SU-DHL-6 (cell line): Measurements from ENCODE around the gene ADAMTS14.

Experiments
- H2AFZ ChIP-seq: fragments of 200-600 bp; sonication (generic); 2 replicates; pipeline ENCODE4 v1.6.1; 2014; ENCODE audit warnings: low read depth, mild to moderate bottlenecking, moderate library complexity, mixed read lengths, antibody characterized with exemption, low read length; ENCODE audit not compliant: severe bottlenecking
- H3F3A ChIP-seq: fragments of 200-600 bp; shearing (Covaris generic); 2 replicates; pipeline ENCODE4 v1.6.0; 2016; ENCODE audit warnings: antibody characterized with exemption, mild to moderate bottlenecking; ENCODE audit not compliant: insufficient read depth
- H3K27ac ChIP-seq: fragments of 200-600 bp; sonication (generic); 2 replicates; pipeline ENCODE4 v1.5.1; 2016; ENCODE audit warnings: low read depth, mild to moderate bottlenecking, low read length, moderate library complexity, mixed read lengths
- H3K27me3 ChIP-seq: fragments of 200-600 bp; sonication (generic), shearing (Covaris generic); 2 replicates; pipeline ENCODE4 v1.6.0; 2014; ENCODE audit warnings: mild to moderate bottlenecking, low read length
- H3K36me3 ChIP-seq: fragments of 200-600 bp; sonication (generic); 2 replicates; pipeline ENCODE4 v1.6.1; 2014; ENCODE audit warnings: mild to moderate bottlenecking, low read length, mixed read lengths
- H3K4me2 ChIP-seq: fragments of 300-600, 200-600 bp; shearing (Covaris generic), sonication (generic); 2 replicates; pipeline ENCODE4 v1.6.0; 2014; ENCODE audit warnings: low read length, low read depth, mild to moderate bottlenecking; ENCODE audit not compliant: poor library complexity, severe bottlenecking
- H3K4me3 ChIP-seq: fragments of 200-600 bp; sonication (generic); 2 replicates; pipeline ENCODE4 v1.5.1; 2014; ENCODE audit warnings: antibody characterized with exemption, low read length, mild to moderate bottlenecking, mixed read lengths; ENCODE audit not compliant: insufficient read depth, poor library complexity, severe bottlenecking
- H3K79me2 ChIP-seq: fragments of 200-600 bp; sonication (generic); 2 replicates; pipeline ENCODE4 v1.6.1; 2014; ENCODE audit warnings: mild to moderate bottlenecking, low read length, moderate library complexity; ENCODE audit not compliant: insufficient read depth
- H3K9ac ChIP-seq: fragments of 200-600 bp; sonication (generic); 2 replicates; pipeline ENCODE4 v1.7.0; 2014; ENCODE audit warnings: mild to moderate bottlenecking, low read length
- H3K9me2 ChIP-seq: fragments of 200-600 bp; sonication (generic); replicated peaks from 2 replicates; pipeline ENCODE4 v1.6.1; 2014; ENCODE audit warnings: low read length; ENCODE audit not compliant: insufficient read depth
- H3K9me3 ChIP-seq: fragments of 200-600 bp; sonication (generic); 2 replicates; pipeline ENCODE4 v1.6.1; 2014; ENCODE audit warnings: low read length, mixed read lengths; ENCODE audit not compliant: insufficient read depth
- H4K20me1 ChIP-seq: fragments of 200-600 bp; sonication (generic); 2 replicates; pipeline ENCODE4 v1.6.1; 2014; ENCODE audit warnings: low read depth, mild to moderate bottlenecking, antibody characterized with exemption, low read length, moderate library complexity, mixed read lengths
- EZH2phosphoT487 ChIP-seq: fragments of 200-600 bp; sonication (generic), shearing (Covaris generic); conservative IDR thresholded peaks from 2 replicates; pipeline ENCODE4 v1.6.1; 2018; ENCODE audit warnings: mild to moderate bottlenecking, antibody characterized with exemption, low read length, moderate library complexity, mixed read lengths
- TF ChIP-seq, protein P1 (sequence below): fragments of 200-600 bp; sonication (generic); IDR thresholded peaks from one replicate; pipeline ENCODE4 v1.5.1; 2017; ENCODE audit warnings: antibody characterized with exemption, mild to moderate bottlenecking, low read length, moderate library complexity; ENCODE audit not compliant: insufficient read depth, poor library complexity, severe bottlenecking

ADAMTS14 gene

GRCh38 chr10:70758757-70759514, 86.6 kb downstream of the ADAMTS14 start:
- TF ChIP-seq, protein P1, sequence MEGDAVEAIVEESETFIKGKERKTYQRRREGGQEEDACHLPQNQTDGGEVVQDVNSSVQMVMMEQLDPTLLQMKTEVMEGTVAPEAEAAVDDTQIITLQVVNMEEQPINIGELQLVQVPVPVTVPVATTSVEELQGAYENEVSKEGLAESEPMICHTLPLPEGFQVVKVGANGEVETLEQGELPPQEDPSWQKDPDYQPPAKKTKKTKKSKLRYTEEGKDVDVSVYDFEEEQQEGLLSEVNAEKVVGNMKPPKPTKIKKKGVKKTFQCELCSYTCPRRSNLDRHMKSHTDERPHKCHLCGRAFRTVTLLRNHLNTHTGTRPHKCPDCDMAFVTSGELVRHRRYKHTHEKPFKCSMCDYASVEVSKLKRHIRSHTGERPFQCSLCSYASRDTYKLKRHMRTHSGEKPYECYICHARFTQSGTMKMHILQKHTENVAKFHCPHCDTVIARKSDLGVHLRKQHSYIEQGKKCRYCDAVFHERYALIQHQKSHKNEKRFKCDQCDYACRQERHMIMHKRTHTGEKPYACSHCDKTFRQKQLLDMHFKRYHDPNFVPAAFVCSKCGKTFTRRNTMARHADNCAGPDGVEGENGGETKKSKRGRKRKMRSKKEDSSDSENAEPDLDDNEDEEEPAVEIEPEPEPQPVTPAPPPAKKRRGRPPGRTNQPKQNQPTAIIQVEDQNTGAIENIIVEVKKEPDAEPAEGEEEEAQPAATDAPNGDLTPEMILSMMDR, result peak; percentile 36
- no peak for TF ChIP-seq EZH2phosphoT487
- H3K9me3 ChIP-seq, result no peaks in the 10 kb centered on the region
- H3K27ac ChIP-seq, result no peak overlapping the region
- H4K20me1 ChIP-seq, result no peaks in the 10 kb centered on the region
- no peak overlapping the region for H2AFZ ChIP-seq
- H3K36me3 ChIP-seq, result no peaks in the 10 kb centered on the region
- H3K4me3 ChIP-seq, result no peak overlapping the region
- H3F3A ChIP-seq, result no peaks in the 10 kb centered on the region
- no peaks in the 10 kb centered on the region for H3K9me2 ChIP-seq
- no peaks in the 10 kb centered on the region for H3K79me2 ChIP-seq
- H3K27me3 ChIP-seq, result no peaks in the 10 kb centered on the region
- no peak overlapping the region for H3K9ac ChIP-seq
- no peak overlapping the region for H3K4me2 ChIP-seq

DNA sequence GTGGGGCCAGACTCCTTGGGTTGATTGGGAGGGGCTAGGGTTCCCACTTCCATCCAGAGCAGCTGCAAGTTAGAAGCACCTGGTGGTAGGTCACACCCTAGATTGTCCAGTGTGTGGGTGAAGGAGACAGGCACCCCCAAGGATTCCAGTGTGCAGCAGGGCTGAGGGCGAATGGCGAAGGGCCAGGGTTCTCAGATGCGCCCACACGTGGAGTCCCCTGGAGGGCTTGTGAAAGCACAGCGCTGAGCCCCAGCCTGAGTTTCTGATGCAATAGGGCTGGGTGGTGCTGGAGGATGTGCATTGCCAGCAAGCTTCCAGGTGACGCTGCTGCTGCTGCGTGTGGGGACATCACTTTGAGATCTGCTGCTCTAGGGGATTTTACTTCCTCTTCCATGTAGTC, 87.5 kb downstream of the ADAMTS14 start:
- Histone ChIP-seq H3K79me2 (no peaks in the 10 kb centered on the region), H3F3A (no peaks in the 10 kb centered on the region), H3K4me3 (no peak overlapping the region), H3K4me2 (no peak overlapping the region), H4K20me1 (no peaks in the 10 kb centered on the region), H3K9ac (no peak overlapping the region), H2AFZ (no peak overlapping the region), H3K9me3 (no peaks in the 10 kb centered on the region), H3K36me3 (no peaks in the 10 kb centered on the region), H3K9me2 (no peaks in the 10 kb centered on the region), H3K27ac (no peak overlapping the region), H3K27me3 (no peaks in the 10 kb centered on the region)
- TF ChIP-seq EZH2phosphoT487, result no peak
- TF ChIP-seq, protein P1, result no peak

- Histone ChIP-seq H3K9me2 (no peaks in the 10 kb centered on the region), H2AFZ (no peak overlapping the region), H3K36me3 (no peaks in the 10 kb centered on the region), H3F3A (no peaks in the 10 kb centered on the region), H3K9me3 (peaks cover 2% of the 10 kb centered on the region; the same call in 1 of the 2 replicates), H3K79me2 (no peaks in the 10 kb centered on the region), H3K27me3 (no peaks in the 10 kb centered on the region), H4K20me1 (no peaks in the 10 kb centered on the region), H3K4me2 (no peak overlapping the region), H3K4me3 (no peak overlapping the region), H3K27ac (no peak overlapping the region), H3K9ac (no peak overlapping the region)
- no peak for TF ChIP-seq EZH2phosphoT487
- TF ChIP-seq, protein P1, result no peak
These were observed 88.0 kb downstream of the ADAMTS14 start for GRCh38 chr10:70760271-70760787.
